Ovary (tissue), 9 donors: ENCODE data around the gene HBP1. TPM values are rescaled to one million over a fixed set of nuclear protein-coding genes. Genes with fewer than 3 reads are reported as not detected.

Source experiments
- DNase-seq, 5 donors: peaks; one replicate each; pipeline ENCODE4 v3.0.0-alpha.2; 2019 to 2020
- H3K27ac ChIP-seq, 2 donors: fragments of 200-600 bp; one replicate each; pipeline versions ENCODE4 v1.5.1 to v1.8.0; 2019 to 2022
- H3K27me3 ChIP-seq: fragments of 200-600 bp; one replicate; pipeline ENCODE4 v1.8.0; 2022
- H3K36me3 ChIP-seq: fragments of 200-600 bp; sonication (generic); one replicate; pipeline ENCODE4 v1.5.1; 2019
- H3K4me1 ChIP-seq: one replicate; pipeline ENCODE4 v1.8.1; 2013; ENCODE audit warnings: mild to moderate bottlenecking, moderate library complexity; ENCODE audit not compliant: insufficient read depth
- H3K4me3 ChIP-seq: fragments of 200-600 bp; sonication (generic); one replicate; pipeline ENCODE4 v1.5.1; 2017
- H3K9me3 ChIP-seq, 2 donors: fragments of 200-600 bp in 1 of 2; sonication (generic) in 1 of 2; one replicate each; pipeline versions ENCODE4 v1.5.1 to v1.8.1; 2013 to 2019; ENCODE audit warnings: mild to moderate bottlenecking in 1 of 2, moderate library complexity in 1 of 2
- EP300 ChIP-seq: sonication (generic); formaldehyde crosslinking; IDR thresholded peaks from one replicate; pipeline ENCODE4 v1.6.1; 2017; ENCODE audit warnings: antibody characterized with exemption
- POLR2A ChIP-seq: fragments of 450-650 bp; IDR thresholded peaks from one replicate; pipeline ENCODE4 v1.6.1; 2017; ENCODE audit warnings: antibody characterized with exemption, mild to moderate bottlenecking, moderate library complexity
- WGBS, 3 donors: extraction: QIAGEN DNeasy Blood & Tissue Kit in 1 of 3; methylation state at CpG; one replicate each; pipeline versions ENCODE4 v1.1.5 to v1.1.7; 2013 to 2017; 5-methylcytosine and 5-hydroxymethylcytosine counted together
- intact Hi-C, 4 donors: fragments of 100-400 bp; cut with DNase I; formaldehyde crosslinking; loops; one replicate each; pipeline versions ENCODE4 v1.11.0 to v1.15.1; 2022 to 2023
- polyA plus RNA-seq, 2 donors: library from polyadenylated mRNA; stranded (reverse); fragments of 200-250 nt in 1 of 2; fragments of 350-450 nt in 1 of 2; fragmentation: Illumina TruSeq in 1 of 2; extraction: RNeasy Lipid Tissue Mini Kit (QIAGEN cat#74804) in 1 of 2; gene quantifications; one replicate each; pipeline ENCODE4 v1.2.3, GENCODE V29; 2013 to 2014
- total RNA-seq, 7 donors: library from RNA; depleted of rRNA in 2 of 7; stranded (reverse); fragments of >200 nt in 2 of 7; fragmentation: NEBNext Ultra II Directional in 3 of 7; extraction: Animal tissue kit (Norgen Biotek cat#: 25700) in 3 of 7; gene quantifications; one replicate each; pipeline versions ENCODE4 v1.1.0 to v1.2.4, GENCODE V29; 2016 to 2023
- TF ChIP-seq, protein P1 (sequence below), 3 donors: fragments of 450-650 bp in 2 of 3; fragments of 200-600 bp in 1 of 3; IDR thresholded peaks; one replicate each; pipeline versions ENCODE4 v1.5.1 to v1.8.0; 2016 to 2022; ENCODE audit warnings: antibody characterized with exemption in 3 of 3, mild to moderate bottlenecking in 1 of 3
- donor health status: DM: no; HTN: no; CAD: no; lungs with moderate emphysema.
- donor health status: DM: no; HTN: no; CAD: no.
- donor health status: Bipolar disorder and iron deficiency.
- donor health status: DM: yes; HTN: yes; CAD: no.
- donor health status: DM: no; HTN: no; CAD: no.
- donor health status: DM: yes; HTN: yes; CAD: no.

HBP1 gene
- total and polyA plus RNA-seq, 9 donors: 31.8 to 121 (median 73.8) TPM

DNA sequence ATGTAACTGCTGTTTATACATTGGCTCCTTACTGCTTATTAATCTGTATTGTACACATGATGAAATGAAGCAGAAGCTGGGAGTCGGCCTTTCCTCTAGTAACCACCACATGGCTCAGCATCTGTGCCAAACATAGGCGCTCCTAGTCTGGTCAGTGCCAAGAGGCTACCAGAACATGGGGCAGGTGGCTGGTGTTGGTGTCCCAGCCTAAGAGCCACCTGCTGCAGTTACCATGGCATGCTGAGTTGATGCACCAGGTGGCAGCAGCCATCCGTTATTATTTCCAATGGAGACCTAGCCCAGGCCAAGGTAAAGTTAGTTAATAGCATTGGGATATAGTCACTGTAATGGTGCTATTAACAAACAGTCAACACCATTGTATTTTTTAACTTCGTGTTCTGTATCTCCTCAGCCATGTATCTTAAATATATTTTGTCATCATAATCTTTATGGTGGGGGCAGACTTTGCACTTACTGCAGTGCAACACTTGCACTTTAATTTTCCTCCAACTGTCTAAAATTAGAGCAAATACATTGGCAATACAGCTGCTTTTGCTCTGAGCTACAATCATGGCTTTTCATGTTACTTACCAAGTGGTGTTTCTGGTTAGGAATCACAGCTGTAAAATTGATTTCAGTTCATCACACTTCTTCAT is 33.1 kb downstream of the HBP1 start:
- Histone ChIP-seq H3K27me3 (no peaks in the 10 kb centered on the region), H3K36me3 (no peaks in the 10 kb centered on the region), H3K27ac (no peak overlapping the region), H3K9me3 (no peaks in the 10 kb centered on the region), H3K4me3 (no peak overlapping the region), H3K4me1 (no peaks in the 10 kb centered on the region)
- TF ChIP-seq POLR2A (no peak), EP300 (no peak)
- TF ChIP-seq, protein P1, sequence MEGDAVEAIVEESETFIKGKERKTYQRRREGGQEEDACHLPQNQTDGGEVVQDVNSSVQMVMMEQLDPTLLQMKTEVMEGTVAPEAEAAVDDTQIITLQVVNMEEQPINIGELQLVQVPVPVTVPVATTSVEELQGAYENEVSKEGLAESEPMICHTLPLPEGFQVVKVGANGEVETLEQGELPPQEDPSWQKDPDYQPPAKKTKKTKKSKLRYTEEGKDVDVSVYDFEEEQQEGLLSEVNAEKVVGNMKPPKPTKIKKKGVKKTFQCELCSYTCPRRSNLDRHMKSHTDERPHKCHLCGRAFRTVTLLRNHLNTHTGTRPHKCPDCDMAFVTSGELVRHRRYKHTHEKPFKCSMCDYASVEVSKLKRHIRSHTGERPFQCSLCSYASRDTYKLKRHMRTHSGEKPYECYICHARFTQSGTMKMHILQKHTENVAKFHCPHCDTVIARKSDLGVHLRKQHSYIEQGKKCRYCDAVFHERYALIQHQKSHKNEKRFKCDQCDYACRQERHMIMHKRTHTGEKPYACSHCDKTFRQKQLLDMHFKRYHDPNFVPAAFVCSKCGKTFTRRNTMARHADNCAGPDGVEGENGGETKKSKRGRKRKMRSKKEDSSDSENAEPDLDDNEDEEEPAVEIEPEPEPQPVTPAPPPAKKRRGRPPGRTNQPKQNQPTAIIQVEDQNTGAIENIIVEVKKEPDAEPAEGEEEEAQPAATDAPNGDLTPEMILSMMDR (IDR thresholded peaks at IDR 0.05): no peak
- 61 to 73% (median 66%) methylated on average over 4 of the region's 4 CpGs for whole genome bisulfite sequencing, 3 donors
- intact Hi-C loops: no loop called here
- DNase-seq: no peak

DNA sequence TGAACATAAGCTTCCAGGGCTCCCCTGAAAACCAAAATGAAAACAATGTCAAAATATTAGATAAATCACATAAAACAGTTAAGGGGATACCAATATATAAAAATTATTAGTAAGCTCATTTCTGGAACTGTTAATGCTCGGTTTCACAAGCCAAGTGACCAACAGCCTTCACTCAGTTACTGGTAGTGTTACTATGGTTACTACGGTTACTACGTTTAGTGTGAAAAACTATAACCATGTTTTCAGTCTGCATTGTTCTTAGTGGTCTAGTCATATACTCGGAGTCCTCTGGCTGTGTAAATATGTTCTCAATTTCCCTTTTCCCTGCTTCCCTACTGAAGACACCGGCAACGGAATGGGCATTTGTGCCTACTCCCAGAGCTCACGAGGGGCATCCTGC is 34.8 kb downstream of the HBP1 start:
- no peak overlapping the region for H3K27ac ChIP-seq
- 93 to 95% (median 95%) methylated on average over 7 of the region's 7 CpGs for WGBS, 3 donors
- H3K27me3 ChIP-seq: no peaks in the 10 kb centered on the region
- no peaks in the 10 kb centered on the region for H3K9me3 ChIP-seq
- TF ChIP-seq EP300: no peak
- TF ChIP-seq, protein P1 (IDR thresholded peaks at IDR 0.05): no peak
- TF ChIP-seq POLR2A: no peak
- DNase-seq: no peak
- no peaks in the 10 kb centered on the region for H3K36me3 ChIP-seq
- H3K4me1 ChIP-seq: peaks cover 5% of the 10 kb centered on the region
- intact Hi-C loops: no loop called here
- no peak overlapping the region for H3K4me3 ChIP-seq

DNA sequence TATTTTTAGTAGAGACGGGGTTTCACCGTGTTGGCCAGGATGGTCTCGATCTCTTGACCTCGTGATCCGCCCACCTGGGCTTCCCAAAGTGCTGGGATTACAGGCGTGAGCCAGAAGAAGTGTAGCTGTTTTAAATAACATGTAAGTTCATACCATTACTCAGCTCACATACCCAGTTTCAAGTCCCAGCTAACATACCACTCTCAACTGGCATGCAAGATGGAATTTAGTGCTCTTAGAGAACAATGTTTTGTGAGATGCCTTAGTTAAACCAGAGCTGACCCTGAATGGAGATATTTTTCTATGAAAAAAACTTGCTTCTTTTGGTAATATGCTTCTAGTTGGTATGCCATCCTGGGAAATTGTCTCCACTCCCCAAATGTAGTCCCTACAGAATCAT is 37.3 kb downstream of the HBP1 start:
- Histone ChIP-seq H3K4me1 (peaks cover 5% of the 10 kb centered on the region), H3K36me3 (no peaks in the 10 kb centered on the region), H3K4me3 (no peak overlapping the region), H3K9me3 (no peaks in the 10 kb centered on the region), H3K27ac (no peak overlapping the region), H3K27me3 (no peaks in the 10 kb centered on the region)
- intact Hi-C loops: no loop called here
- no peak for TF ChIP-seq EP300
- no peak for TF ChIP-seq POLR2A
- TF ChIP-seq, protein P1 (IDR thresholded peaks at IDR 0.05): no peak
- no peak for DNase-seq
- 97 to 98% (median 97%) methylated on average over 6 of the region's 6 CpGs for WGBS, 3 donors

DNA sequence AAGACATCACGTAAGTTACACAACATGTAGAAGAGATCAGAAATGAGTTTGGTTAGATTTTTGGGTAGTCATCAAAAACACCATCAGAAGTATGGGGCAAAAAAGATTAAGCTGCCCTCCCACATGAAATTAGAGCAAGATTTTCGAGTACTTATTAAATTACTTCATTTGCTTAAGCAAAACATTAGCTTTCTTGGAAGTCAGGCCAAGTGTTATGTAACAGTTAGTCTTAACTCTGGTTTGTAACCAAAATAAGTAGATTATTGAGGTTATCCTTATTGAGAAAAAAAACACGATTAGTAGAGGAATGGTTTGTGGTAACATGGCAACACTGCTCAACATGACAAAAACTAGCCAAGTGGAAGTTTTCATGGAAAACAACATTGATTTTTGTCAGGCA is 37.9 kb downstream of the HBP1 start:
- Histone ChIP-seq H3K36me3 (no peaks in the 10 kb centered on the region), H3K9me3 (no peaks in the 10 kb centered on the region), H3K27ac (no peak overlapping the region), H3K4me3 (no peak overlapping the region), H3K27me3 (no peaks in the 10 kb centered on the region), H3K4me1 (peaks cover 5% of the 10 kb centered on the region)
- 21 to 30% (median 23%) methylated on average over 3 of the region's 3 CpGs for WGBS, 3 donors
- intact Hi-C loops: no loop called here
- no peak for TF ChIP-seq POLR2A
- TF ChIP-seq, protein P1 (IDR thresholded peaks at IDR 0.05): no peak
- TF ChIP-seq EP300: no peak
- no peak for DNase-seq
